ENCODE measurements around the gene PLEKHB1.

Gene PLEKHB1

GRCh38 chr11:73693899-73694525, 47.6 kb downstream of the PLEKHB1 start:
- no peak for DNase-seq

GRCh38 chr11:73705053-73705452, 58.7 kb downstream of the PLEKHB1 start:
- no peak for DNase-seq

- DNase-seq = no peak
Observed at GRCh38 chr11:73710964-73711363, 64.6 kb downstream of the PLEKHB1 start.

Measured in cortex of kidney (tissue), 1 donor.